HL-60 (cell line): ENCODE measurements around the gene SEPTIN1.

Experiments used
- DNase-seq, 2 experiments: peaks; one replicate each; pipeline ENCODE4 v3.0.0-alpha.2; 2010 to 2020; ENCODE audit warnings: low read depth in 1 of 2, low spot score in 1 of 2
- H3K27ac ChIP-seq: fragments of 250-450 bp; sonication (Bioruptor Pico); replicated peaks from 2 replicates; pipeline ENCODE4 v1.5.1; 2020; ENCODE audit warnings: mild to moderate bottlenecking, moderate library complexity
- H3K27me3 ChIP-seq: fragments of 250-450 bp; sonication (Bioruptor Pico); 2 replicates; pipeline ENCODE4 v1.5.1; 2021; ENCODE audit warnings: mild to moderate bottlenecking, moderate library complexity; ENCODE audit not compliant: insufficient read depth, poor library complexity, severe bottlenecking
- H3K4me3 ChIP-seq: replicated peaks from 2 replicates; pipeline ENCODE4 v1.5.1; 2011; ENCODE audit warnings: mild to moderate bottlenecking, control low read depth, low read length; ENCODE audit not compliant: insufficient read depth
- GABPA ChIP-seq: IDR thresholded peaks from 2 replicates; pipeline ENCODE4 v1.6.1; 2012; ENCODE audit warnings: low read depth
- POLR2AphosphoS5 ChIP-seq: IDR thresholded peaks from 2 replicates; pipeline ENCODE4 v1.6.1; 2012; ENCODE audit warnings: low read depth
- SPI1 ChIP-seq: IDR thresholded peaks from 2 replicates; pipeline ENCODE4 v1.6.1; 2012; ENCODE audit warnings: low read depth, mild to moderate bottlenecking, borderline replicate concordance
- TF ChIP-seq, protein P1 (sequence below): IDR thresholded peaks from 2 replicates; pipeline ENCODE4 v1.6.1; 2012; ENCODE audit warnings: low read depth; ENCODE audit not compliant: insufficient replicate concordance
- TF ChIP-seq, protein P2 (sequence below): IDR thresholded peaks from one replicate; pipeline ENCODE4 v1.5.1; 2011; ENCODE audit warnings: low read length, control low read depth, inconsistent platforms; ENCODE audit not compliant: insufficient read depth

SEPTIN1 gene

DNA sequence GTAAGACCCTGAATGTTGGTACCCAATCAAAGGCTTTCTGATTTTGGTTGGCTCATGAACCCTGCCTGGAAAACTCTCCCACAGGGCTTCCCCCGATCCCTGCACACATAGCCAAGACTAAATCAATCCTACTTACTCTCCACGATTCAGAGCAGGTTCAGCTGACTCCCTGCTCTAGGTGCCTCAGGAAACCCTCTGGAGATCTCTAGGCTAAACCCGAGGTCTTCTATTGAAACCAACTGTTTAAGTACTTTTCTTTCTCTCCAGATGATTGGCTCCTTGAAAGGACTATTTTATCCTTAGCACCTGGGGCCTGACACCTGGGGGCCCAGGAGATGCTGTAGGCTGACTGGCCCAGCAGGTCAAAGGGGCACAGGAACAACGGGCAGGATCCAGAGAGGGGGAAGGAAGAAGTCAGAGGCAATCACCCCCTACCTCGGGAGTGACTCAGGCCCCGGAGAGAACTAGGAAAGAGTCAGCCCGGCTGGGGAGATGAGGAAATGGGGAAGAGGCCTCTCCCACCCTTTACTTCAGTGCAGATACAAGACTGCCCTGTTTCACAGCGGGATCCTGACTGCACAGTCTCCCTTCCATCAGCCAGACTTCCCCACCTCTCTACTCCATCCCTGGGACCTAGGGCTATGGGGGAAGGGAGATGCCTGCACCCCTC is 14.1 kb downstream of the SEPTIN1 start:
- peak in 1 of 2 experiments; percentile 80 for DNase-seq
- peak overlapping the region; percentile 94 for H3K4me3 ChIP-seq
- TF ChIP-seq POLR2AphosphoS5 (0 out of 2 replicates have a peak, but pooled peaks have one; percentile 45), GABPA (no peak), SPI1 (peak; percentile 83)
- TF ChIP-seq, protein P1, sequence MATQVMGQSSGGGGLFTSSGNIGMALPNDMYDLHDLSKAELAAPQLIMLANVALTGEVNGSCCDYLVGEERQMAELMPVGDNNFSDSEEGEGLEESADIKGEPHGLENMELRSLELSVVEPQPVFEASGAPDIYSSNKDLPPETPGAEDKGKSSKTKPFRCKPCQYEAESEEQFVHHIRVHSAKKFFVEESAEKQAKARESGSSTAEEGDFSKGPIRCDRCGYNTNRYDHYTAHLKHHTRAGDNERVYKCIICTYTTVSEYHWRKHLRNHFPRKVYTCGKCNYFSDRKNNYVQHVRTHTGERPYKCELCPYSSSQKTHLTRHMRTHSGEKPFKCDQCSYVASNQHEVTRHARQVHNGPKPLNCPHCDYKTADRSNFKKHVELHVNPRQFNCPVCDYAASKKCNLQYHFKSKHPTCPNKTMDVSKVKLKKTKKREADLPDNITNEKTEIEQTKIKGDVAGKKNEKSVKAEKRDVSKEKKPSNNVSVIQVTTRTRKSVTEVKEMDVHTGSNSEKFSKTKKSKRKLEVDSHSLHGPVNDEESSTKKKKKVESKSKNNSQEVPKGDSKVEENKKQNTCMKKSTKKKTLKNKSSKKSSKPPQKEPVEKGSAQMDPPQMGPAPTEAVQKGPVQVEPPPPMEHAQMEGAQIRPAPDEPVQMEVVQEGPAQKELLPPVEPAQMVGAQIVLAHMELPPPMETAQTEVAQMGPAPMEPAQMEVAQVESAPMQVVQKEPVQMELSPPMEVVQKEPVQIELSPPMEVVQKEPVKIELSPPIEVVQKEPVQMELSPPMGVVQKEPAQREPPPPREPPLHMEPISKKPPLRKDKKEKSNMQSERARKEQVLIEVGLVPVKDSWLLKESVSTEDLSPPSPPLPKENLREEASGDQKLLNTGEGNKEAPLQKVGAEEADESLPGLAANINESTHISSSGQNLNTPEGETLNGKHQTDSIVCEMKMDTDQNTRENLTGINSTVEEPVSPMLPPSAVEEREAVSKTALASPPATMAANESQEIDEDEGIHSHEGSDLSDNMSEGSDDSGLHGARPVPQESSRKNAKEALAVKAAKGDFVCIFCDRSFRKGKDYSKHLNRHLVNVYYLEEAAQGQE: no peak
- H3K27ac ChIP-seq: peak overlapping the region; percentile 63
- H3K27me3 ChIP-seq: no peaks in the 10 kb centered on the region

DNA sequence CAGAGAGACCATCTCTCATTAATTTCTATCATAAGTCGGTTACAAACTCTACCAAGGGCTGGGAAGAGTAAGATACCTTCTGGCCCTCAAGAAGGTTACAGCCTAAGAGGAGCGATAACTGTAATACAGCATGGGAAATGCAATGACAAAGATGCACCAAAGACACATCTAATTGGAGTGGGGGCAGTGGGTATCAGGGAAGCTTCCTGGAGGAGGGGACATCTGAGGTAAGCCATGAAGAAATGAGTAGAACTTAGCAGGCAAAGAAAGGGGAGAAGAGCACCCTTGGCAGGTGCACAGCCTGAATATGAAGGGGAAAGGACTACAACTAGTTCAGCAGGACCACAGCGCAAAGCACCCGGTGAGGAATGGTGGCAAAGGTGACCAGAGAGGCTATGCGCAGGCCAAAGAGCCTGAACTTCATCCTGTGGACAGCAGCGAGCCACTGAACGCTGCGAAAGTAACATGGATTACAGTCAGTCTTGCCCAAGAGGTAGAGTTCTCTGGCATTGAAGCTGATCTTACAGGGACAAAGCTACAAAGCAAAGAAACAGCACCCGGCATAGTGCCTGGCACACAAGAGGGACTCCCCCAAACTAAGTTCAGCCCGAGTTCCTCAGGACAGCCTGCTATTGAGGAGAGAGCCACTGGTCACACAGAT is 14.9 kb downstream of the SEPTIN1 start:
- Histone ChIP-seq H3K27ac (peak overlapping the region; percentile 63; the same call in 1 of the 2 replicates), H3K27me3 (no peaks in the 10 kb centered on the region), H3K4me3 (peak overlapping the region; percentile 94)
- DNase-seq: no peak
- TF ChIP-seq GABPA (no peak), POLR2AphosphoS5 (no peak), SPI1 (no peak)
- TF ChIP-seq, protein P1: no peak
- TF ChIP-seq, protein P2, sequence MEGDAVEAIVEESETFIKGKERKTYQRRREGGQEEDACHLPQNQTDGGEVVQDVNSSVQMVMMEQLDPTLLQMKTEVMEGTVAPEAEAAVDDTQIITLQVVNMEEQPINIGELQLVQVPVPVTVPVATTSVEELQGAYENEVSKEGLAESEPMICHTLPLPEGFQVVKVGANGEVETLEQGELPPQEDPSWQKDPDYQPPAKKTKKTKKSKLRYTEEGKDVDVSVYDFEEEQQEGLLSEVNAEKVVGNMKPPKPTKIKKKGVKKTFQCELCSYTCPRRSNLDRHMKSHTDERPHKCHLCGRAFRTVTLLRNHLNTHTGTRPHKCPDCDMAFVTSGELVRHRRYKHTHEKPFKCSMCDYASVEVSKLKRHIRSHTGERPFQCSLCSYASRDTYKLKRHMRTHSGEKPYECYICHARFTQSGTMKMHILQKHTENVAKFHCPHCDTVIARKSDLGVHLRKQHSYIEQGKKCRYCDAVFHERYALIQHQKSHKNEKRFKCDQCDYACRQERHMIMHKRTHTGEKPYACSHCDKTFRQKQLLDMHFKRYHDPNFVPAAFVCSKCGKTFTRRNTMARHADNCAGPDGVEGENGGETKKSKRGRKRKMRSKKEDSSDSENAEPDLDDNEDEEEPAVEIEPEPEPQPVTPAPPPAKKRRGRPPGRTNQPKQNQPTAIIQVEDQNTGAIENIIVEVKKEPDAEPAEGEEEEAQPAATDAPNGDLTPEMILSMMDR: no peak

DNA sequence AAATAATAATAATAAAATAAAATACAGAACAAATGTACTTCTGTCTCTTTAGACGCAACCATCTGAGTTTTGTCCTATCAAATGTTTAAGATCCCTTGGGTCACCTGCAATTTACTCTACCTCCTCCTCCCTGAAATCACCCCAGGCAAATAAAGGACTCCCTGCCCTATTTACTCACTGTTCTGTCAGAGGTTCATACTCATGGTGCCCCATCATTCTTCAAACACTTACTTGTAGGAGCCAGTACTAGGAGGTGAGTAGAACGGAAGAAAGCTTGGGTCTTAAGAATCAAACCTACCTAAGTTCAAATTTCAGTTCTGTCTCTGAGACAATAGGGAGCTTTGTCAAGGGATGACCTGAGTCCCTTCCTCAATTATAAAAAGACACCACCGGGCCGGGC is 15.8 kb downstream of the SEPTIN1 start:
- TF ChIP-seq, protein P1: no peak
- TF ChIP-seq, protein P2: no peak
- TF ChIP-seq SPI1 (no peak), POLR2AphosphoS5 (no peak), GABPA (no peak)
- Histone ChIP-seq H3K27ac (no peak overlapping the region), H3K4me3 (no peak overlapping the region), H3K27me3 (no peaks in the 10 kb centered on the region)
- DNase-seq: no peak
